SK-N-SH (cell line): ENCODE results near the gene DCUN1D1. TPM values are rescaled to one million over a fixed set of nuclear protein-coding genes. Genes with fewer than 3 reads are reported as not detected.

Experiments
- CTCF ChIA-PET: fragments of 300-600, 350-600 bp; formaldehyde crosslinking; extraction: SDS; loops from one replicate; lab custom pipeline; 2021; lab: Yijun Ruan, JAX
- POLR2A ChIA-PET: fragments of 350-600 bp; sonication (Branson Sonifier 250); formaldehyde crosslinking; extraction: SDS; loops from one replicate; lab custom pipeline; 2020; ENCODE audit warnings: antibody characterized with exemption, inconsistent platforms; lab: Yijun Ruan, JAX
- DNase-seq: peaks from one replicate; pipeline ENCODE4 v3.0.0; 2012
- H2AFZ ChIP-seq: fragments of 200-600 bp; sonication (generic); 2 replicates; pipeline ENCODE4 v1.8.1; 2016; ENCODE audit warnings: antibody characterized with exemption, mild to moderate bottlenecking, low read depth
- H3F3A ChIP-seq: fragments of 200-600 bp; sonication (generic); replicated peaks from 2 replicates; pipeline ENCODE3; 2016; ENCODE audit warnings: antibody characterized with exemption, mild to moderate bottlenecking; ENCODE audit not compliant: insufficient read depth
- H3K27ac ChIP-seq, 2 experiments: fragments of 200-500 bp in 1 of 2; fragments of 200-600 bp in 1 of 2; sonication (Bioruptor generic) in 1 of 2; sonication (generic), shearing (Covaris generic) in 1 of 2; 2 replicates each; pipeline versions ENCODE4 v1.5.1 to v1.6.1; 2014 to 2016; ENCODE audit warnings: low read depth in 2 of 2, inconsistent platforms in 1 of 2, low read length in 1 of 2, mild to moderate bottlenecking in 1 of 2, mixed read lengths in 1 of 2
- H3K27me3 ChIP-seq: fragments of 200-600 bp; sonication (generic), shearing (Covaris generic); 2 replicates; pipeline ENCODE4 v1.6.1; 2016; ENCODE audit warnings: mixed run types; ENCODE audit not compliant: insufficient read depth
- H3K36me3 ChIP-seq, 2 experiments: fragments of 200-500 bp in 1 of 2; fragments of 200-600 bp in 1 of 2; sonication (Bioruptor generic) in 1 of 2; sonication (generic) in 1 of 2; replicated peaks in 1 of 2; 2 replicates each; pipeline versions ENCODE3 to v1.5.1; 2014 to 2016; ENCODE audit warnings: low read length in 1 of 2, mild to moderate bottlenecking in 1 of 2; ENCODE audit not compliant: insufficient read depth in 2 of 2, control insufficient read depth in 1 of 2
- H3K4me1 ChIP-seq, 2 experiments: fragments of 200-500 bp in 1 of 2; fragments of 200-600 bp in 1 of 2; sonication (Bioruptor generic) in 1 of 2; sonication (generic), shearing (Covaris generic) in 1 of 2; 2 replicates each; pipeline versions ENCODE4 v1.5.1 to v1.6.1; 2014 to 2016; ENCODE audit warnings: low read depth in 1 of 2, low read length in 1 of 2, mixed run types in 1 of 2; ENCODE audit not compliant: insufficient read depth in 2 of 2, control insufficient read depth in 1 of 2
- H3K4me2 ChIP-seq: fragments of 200-600 bp; sonication (generic), shearing (Covaris generic); 2 replicates; pipeline ENCODE4 v1.6.1; 2017; ENCODE audit warnings: mixed run types
- H3K4me3 ChIP-seq, 2 experiments: fragments of 200-500 bp in 1 of 2; fragments of 200-600 bp in 1 of 2; sonication (Bioruptor generic) in 1 of 2; sonication (generic), shearing (Covaris generic) in 1 of 2; 2 replicates each; pipeline versions ENCODE4 v1.5.1 to v1.8.1; 2014 to 2016; ENCODE audit warnings: low read depth in 2 of 2, inconsistent platforms in 1 of 2, low read length in 1 of 2, mild to moderate bottlenecking in 1 of 2, mixed read lengths in 1 of 2, moderate library complexity in 1 of 2
- H3K79me2 ChIP-seq: fragments of 200-600 bp; sonication (generic); 2 replicates; pipeline ENCODE4 v1.8.1; 2017; ENCODE audit warnings: mild to moderate bottlenecking; ENCODE audit not compliant: insufficient read depth
- H3K9ac ChIP-seq: fragments of 200-600 bp; sonication (generic); 2 replicates; pipeline ENCODE4 v1.6.1; 2017; ENCODE audit warnings: mixed run types
- H3K9me2 ChIP-seq: fragments of 200-600 bp; sonication (generic); 2 replicates; pipeline ENCODE4 v1.6.1; 2017; ENCODE audit warnings: mixed run types
- H3K9me3 ChIP-seq: fragments of 200-600 bp; sonication (generic); 2 replicates; pipeline ENCODE4 v1.6.1; 2017; ENCODE audit warnings: mixed run types, mild to moderate bottlenecking, moderate library complexity
- H4K20me1 ChIP-seq: fragments of 200-600 bp; sonication (generic); 2 replicates; pipeline ENCODE4 v1.6.1; 2017; ENCODE audit warnings: mild to moderate bottlenecking, mixed run types; ENCODE audit not compliant: insufficient read depth
- ELF1 ChIP-seq: IDR thresholded peaks from 2 replicates; pipeline ENCODE4 v1.4.0; 2012
- EP300 ChIP-seq, 2 experiments: IDR thresholded peaks; 2 replicates each; pipeline versions ENCODE4 v1.4.0 to v1.6.1; 2012; ENCODE audit warnings: borderline replicate concordance in 1 of 2, low read depth in 1 of 2, low read length in 1 of 2
- FOXM1 ChIP-seq: IDR thresholded peaks from 2 replicates; pipeline ENCODE4 v1.4.0; 2012; ENCODE audit warnings: low read depth, mild to moderate bottlenecking
- GABPA ChIP-seq: IDR thresholded peaks from 2 replicates; pipeline ENCODE4 v1.4.0; 2012; ENCODE audit warnings: low read depth, mild to moderate bottlenecking
- IRF3 ChIP-seq: fragments of 150-350 bp; IDR thresholded peaks from 2 replicates; pipeline ENCODE4 v1.6.1; 2016; ENCODE audit warnings: mild to moderate bottlenecking, low read depth, low read length
- NFIC ChIP-seq: IDR thresholded peaks from 2 replicates; pipeline ENCODE4 v1.4.0; 2012; ENCODE audit warnings: borderline replicate concordance
- NRF1 ChIP-seq: IDR thresholded peaks from 2 replicates; pipeline ENCODE4 v1.6.1; 2012; ENCODE audit warnings: low read depth, mild to moderate bottlenecking, low read length
- RAD21 ChIP-seq: IDR thresholded peaks from 2 replicates; pipeline ENCODE4 v1.6.1; 2012; ENCODE audit warnings: mild to moderate bottlenecking, low read length
- REST ChIP-seq: IDR thresholded peaks from 2 replicates; pipeline ENCODE4 v1.6.1; 2012; ENCODE audit warnings: mild to moderate bottlenecking, low read depth, low read length, moderate library complexity
- USF1 ChIP-seq: IDR thresholded peaks from 2 replicates; pipeline ENCODE4 v1.4.0; 2012; ENCODE audit warnings: low read depth, borderline replicate concordance
- USF2 ChIP-seq: fragments of 150-350 bp; IDR thresholded peaks from 2 replicates; pipeline ENCODE4 v1.6.1; 2017; ENCODE audit warnings: antibody characterized with exemption, low read length, low read depth, borderline replicate concordance
- YY1 ChIP-seq: IDR thresholded peaks from 2 replicates; pipeline ENCODE4 v1.4.0; 2012; ENCODE audit warnings: low read depth, mild to moderate bottlenecking
- ZBTB33 ChIP-seq: IDR thresholded peaks from 2 replicates; pipeline ENCODE4 v1.4.0; 2012; ENCODE audit warnings: low read depth, borderline replicate concordance
- WGBS: methylation state at CpG from one replicate; pipeline ENCODE4 v1.1.6; 2017; ENCODE audit warnings: low lambda C conversion rate; 5-methylcytosine and 5-hydroxymethylcytosine counted together
- polyA plus RNA-seq, 3 experiments: library from polyadenylated mRNA; depleted of rRNA; stranded (reverse); fragments of >200 nt; gene quantifications; 2 replicates each; pipeline ENCODE4 v1.2.3, GENCODE V29; 2012

The DCUN1D1 gene
- polyA plus RNA-seq, 1 of the 3 experiments (the other 2 are of a cell fraction): 4.5 TPM

- TF ChIP-seq GABPA: no peak
- no peak for TF ChIP-seq NFIC
- no peak for TF ChIP-seq ELF1
- no peak for TF ChIP-seq EP300 (IDR thresholded peaks at IDR 0.05; ENCODE audit: borderline replicate concordance in 1 of 2, low read depth in 1 of 2, low read length in 1 of 2)
- TF ChIP-seq REST: no peak
- TF ChIP-seq, all 33 proteins: peak for 0
Measured at GRCh38 chr3:182972387-182972786, 8.0 kb downstream of the DCUN1D1 start (continued).

- peaks cover 0 to 14% of the 10 kb centered on the region in 2 experiments; a peak in 1 of 4 replicates for H3K4me1 ChIP-seq
- no peak for DNase-seq
- no peak overlapping the region for H3K9ac ChIP-seq
- no peak overlapping the region for H3K4me2 ChIP-seq
- H3F3A ChIP-seq: peaks cover 9% of the 10 kb centered on the region
- H3K36me3 ChIP-seq: peaks cover 0 to 5% of the 10 kb centered on the region in 2 experiments
- TF ChIP-seq USF2 (no peak), GABPA (no peak), ZBTB33 (no peak), YY1 (no peak), FOXM1 (no peak), NRF1 (no peak), IRF3 (no peak), RAD21 (no peak), USF1 (no peak)
- H4K20me1 ChIP-seq: peaks cover 43% of the 10 kb centered on the region
- H3K79me2 ChIP-seq: peaks cover 98% of the 10 kb centered on the region
- H3K27me3 ChIP-seq: no peaks in the 10 kb centered on the region
- H3K9me3 ChIP-seq: no peaks in the 10 kb centered on the region
- POLR2A ChIA-PET: no interaction called here
- 74% methylated on average over 2 of the region's 2 CpGs for WGBS
- no peaks in the 10 kb centered on the region for H3K9me2 ChIP-seq
- CTCF ChIA-PET: interaction anchor here (0.5 kb wide), 1 partner anchor 62 kb away, joined by 3 read pairs; no protein-coding TSS in a partner anchor
- H2AFZ ChIP-seq: no peak overlapping the region
- no peak overlapping the region for H3K4me3 ChIP-seq
- no peak overlapping the region for H3K27ac ChIP-seq
Measured at GRCh38 chr3:182971637-182972036, 8.7 kb downstream of the DCUN1D1 start.
